Fibroblast of pulmonary artery (primary cell): ENCODE results near the gene TMED8.

Source experiments
- DNase-seq: peaks from one replicate; pipeline ENCODE4 v3.0.0-alpha.2; 2010; ENCODE audit warnings: low read depth
- H3K4me3 ChIP-seq: replicated peaks from 2 replicates; pipeline ENCODE4 v1.5.1; 2011; ENCODE audit warnings: low read depth, mild to moderate bottlenecking, control low read depth, low read length, moderate library complexity
- TF ChIP-seq, protein P1 (sequence below): IDR thresholded peaks from 2 replicates; pipeline ENCODE4 v1.5.1; 2011; ENCODE audit warnings: mild to moderate bottlenecking, control low read depth, low read length, inconsistent platforms; ENCODE audit errors: missing control alignments

Gene TMED8

DNA sequence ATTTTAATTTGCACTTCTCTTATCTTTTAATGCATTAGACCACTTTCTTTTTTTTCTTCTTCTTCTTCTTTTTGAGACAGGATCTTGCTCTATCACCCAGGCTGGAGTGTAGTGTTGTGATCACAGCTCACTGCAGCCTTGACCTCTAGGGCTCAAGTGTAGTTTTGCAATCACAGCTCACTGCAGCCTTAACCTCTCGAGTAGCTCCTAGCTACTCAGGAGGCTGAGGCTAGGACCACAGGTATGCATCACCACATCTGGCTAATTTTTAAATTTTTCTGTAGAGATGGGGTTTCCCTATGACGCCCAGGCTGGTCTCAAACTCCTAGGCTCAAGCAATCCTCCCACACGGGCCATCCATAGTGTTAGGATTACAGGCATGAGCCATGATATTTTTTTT lies 12.7 kb downstream of the TMED8 start:
- TF ChIP-seq, protein P1, sequence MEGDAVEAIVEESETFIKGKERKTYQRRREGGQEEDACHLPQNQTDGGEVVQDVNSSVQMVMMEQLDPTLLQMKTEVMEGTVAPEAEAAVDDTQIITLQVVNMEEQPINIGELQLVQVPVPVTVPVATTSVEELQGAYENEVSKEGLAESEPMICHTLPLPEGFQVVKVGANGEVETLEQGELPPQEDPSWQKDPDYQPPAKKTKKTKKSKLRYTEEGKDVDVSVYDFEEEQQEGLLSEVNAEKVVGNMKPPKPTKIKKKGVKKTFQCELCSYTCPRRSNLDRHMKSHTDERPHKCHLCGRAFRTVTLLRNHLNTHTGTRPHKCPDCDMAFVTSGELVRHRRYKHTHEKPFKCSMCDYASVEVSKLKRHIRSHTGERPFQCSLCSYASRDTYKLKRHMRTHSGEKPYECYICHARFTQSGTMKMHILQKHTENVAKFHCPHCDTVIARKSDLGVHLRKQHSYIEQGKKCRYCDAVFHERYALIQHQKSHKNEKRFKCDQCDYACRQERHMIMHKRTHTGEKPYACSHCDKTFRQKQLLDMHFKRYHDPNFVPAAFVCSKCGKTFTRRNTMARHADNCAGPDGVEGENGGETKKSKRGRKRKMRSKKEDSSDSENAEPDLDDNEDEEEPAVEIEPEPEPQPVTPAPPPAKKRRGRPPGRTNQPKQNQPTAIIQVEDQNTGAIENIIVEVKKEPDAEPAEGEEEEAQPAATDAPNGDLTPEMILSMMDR: no peak
- H3K4me3 ChIP-seq: no peak overlapping the region
- DNase-seq: no peak

DNA sequence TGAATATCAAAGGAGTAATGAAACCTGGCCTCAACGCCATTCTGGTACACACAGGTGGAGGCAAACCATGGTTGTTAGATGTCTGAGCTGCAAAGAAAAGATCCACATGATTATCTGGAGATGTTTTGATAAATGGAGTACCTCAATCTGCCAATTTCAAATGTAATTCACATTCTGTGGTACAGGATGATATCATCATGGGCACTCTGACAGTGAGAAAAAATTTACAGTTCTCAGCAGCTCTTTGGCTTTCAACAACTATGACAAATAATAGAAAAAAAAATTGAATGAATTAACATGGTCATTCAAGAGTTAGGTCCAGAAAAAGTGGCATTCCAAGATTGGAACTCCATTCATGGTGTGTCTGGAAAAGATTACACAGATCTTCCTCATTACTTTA lies 17.3 kb downstream of the TMED8 start:
- no peak overlapping the region for H3K4me3 ChIP-seq
- DNase-seq: no peak
- TF ChIP-seq, protein P1: no peak

DNA sequence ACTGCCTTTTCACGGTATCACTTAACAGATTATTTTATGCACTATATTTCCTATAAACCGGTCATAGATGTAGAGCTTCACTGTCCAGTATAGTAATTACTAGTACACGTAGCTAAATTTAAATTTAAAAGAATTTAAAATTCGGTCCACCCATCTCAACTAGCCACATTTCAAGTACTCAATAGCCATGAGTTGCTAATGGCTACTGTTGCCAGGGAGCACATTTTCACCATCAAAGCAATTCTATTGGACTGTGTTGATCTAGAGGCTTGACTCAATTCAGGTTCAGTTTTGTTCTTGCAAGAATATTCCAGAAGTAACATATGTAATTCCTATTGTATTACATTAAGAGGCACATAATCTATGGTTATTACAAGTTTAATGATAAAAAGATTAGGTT lies 20.0 kb downstream of the TMED8 start:
- TF ChIP-seq, protein P1: no peak
- H3K4me3 ChIP-seq: no peak overlapping the region
- DNase-seq: no peak

DNA sequence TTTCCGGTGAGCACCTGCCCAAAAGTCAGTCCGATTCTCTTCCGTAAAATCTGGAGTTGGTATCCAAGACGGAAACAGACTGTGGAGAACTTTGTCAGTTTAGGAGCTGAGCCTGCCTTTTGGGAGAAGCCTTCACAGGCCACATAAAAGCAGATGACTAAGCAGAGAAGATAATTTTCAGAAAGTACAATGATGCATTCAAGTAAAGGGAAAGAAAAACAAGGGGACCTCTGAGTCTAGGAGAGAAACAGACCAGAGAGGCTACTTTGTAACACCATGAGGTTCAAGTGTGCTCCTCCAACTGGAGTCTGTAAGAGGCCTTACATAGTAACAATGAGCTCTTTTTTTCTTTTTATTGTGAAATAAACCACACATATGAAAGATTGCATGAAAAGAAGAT lies 21.1 kb downstream of the TMED8 start:
- TF ChIP-seq, protein P1: no peak
- H3K4me3 ChIP-seq: no peak overlapping the region
- no peak for DNase-seq

DNA sequence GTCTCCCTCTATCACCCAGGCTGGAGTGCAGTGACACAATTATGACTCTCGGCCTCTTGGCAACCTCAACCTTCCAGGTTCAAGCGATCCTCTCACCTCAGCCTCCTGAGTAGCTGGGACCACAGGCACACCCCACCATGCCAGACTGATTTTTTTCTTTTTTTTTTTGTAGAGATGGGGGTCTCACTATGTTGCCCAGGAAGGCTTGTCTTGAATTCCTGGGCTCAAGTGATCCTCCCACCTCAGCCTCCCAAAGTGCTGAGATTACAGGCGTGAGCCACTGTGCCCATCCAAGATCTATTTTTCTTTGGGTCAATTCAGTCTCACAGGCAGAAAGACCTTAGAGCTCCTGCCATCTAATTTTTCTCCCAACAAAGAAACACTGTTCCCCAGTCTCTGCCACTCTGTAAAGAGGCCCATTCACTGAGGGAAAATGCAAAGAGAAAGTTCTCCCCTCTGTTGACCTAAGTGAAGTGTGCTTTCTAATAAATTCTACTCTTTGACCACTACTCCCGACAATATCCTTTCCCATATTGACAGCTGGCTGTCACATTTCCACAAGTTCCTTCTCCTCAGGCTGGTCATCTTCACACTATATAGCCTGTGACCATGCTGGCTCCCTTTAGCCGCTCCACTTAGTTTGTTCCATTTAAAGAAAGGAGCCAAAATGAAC lies 23.3 kb downstream of the TMED8 start:
- H3K4me3 ChIP-seq: no peak overlapping the region
- TF ChIP-seq, protein P1: no peak
- DNase-seq: no peak

DNA sequence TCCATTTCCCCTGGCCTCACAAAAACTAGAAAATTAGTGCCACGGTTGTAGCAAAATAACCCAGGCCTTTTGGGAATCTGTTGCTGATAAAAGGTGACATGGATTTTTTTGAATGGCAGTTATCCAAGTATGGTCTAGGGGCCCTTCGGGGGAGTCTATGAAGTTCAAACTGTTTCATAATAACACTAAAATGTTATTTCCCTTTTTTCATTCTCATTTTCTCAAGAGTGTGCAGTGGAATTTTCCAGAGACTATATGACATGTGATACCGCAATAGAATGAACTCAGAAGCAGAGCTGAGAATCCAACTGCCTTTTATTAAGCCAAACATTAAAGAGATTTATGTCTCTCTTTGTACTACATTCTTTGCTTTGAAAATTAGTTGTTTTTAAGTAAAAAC lies 29.1 kb downstream of the TMED8 start:
- peak; percentile 21 for DNase-seq
- TF ChIP-seq, protein P1: no peak

DNA sequence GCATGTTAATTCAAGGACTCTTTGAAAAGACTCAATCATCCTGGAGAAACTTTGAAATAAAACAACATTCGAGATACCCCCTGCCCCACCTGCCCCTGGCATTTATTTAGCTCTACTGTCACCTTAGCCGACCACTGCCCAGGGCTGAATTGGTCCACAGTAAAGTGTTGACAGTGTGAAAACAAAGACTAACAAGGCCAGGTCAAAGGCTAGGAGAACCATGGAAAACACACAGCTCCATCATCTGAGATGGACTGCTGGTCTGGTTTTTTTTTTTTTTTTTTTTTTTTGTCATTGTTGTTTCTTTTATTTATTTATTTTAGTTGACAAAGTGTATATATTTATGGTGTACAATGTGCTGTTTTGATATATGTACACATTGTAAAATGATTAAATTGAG lies 30.4 kb downstream of the TMED8 start:
- TF ChIP-seq, protein P1: no peak
- DNase-seq: no peak
- no peak overlapping the region for H3K4me3 ChIP-seq

More for the DNA sequence above, 29.1 kb downstream of the TMED8 start:
- no peak overlapping the region for H3K4me3 ChIP-seq
